IMR-90 (cell line): ENCODE results near the gene MPL. TPM values are rescaled to one million over a fixed set of nuclear protein-coding genes. Genes with fewer than 3 reads are reported as not detected.

ENCODE experiments used
- ATAC-seq: fragments of 200-7000 bp; cut with Tn5 transposase; 2 replicates; pipeline ENCODE4 v1.9.1; 2020; ENCODE audit warnings: low read depth, mild to moderate bottlenecking, moderate library complexity
- BruUV-seq: library from RNA; stranded (reverse); fragments of 400-500 nt; replicated peaks from 2 replicates; lab custom pipeline; 2021; lab: Mats Ljungman, UMichigan
- CTCF ChIA-PET: fragments of 300-600 bp; formaldehyde crosslinking; extraction: SDS; loops from one replicate; lab custom pipeline; 2021; ENCODE audit warnings: antibody characterized with exemption; lab: Yijun Ruan, JAX
- POLR2A ChIA-PET: fragments of 300-600 bp; sonication (Branson Sonifier 250); formaldehyde crosslinking; loops from one replicate; lab custom pipeline; 2022; ENCODE audit warnings: antibody characterized with exemption; ENCODE audit not compliant: unreplicated experiment; lab: Charles Lee
- DNase-seq: peaks from one replicate; pipeline ENCODE4 v3.0.0; 2013
- H2AFZ ChIP-seq: replicated peaks from 2 replicates; pipeline ENCODE3; 2013; ENCODE audit warnings: low read length, mild to moderate bottlenecking; ENCODE audit not compliant: poor library complexity
- H2AK5ac ChIP-seq: 2 replicates; pipeline ENCODE4 v1.6.1; 2013; ENCODE audit warnings: low read depth, low read length, inconsistent platforms
- H2AK9ac ChIP-seq: replicated peaks from 2 replicates; pipeline ENCODE3; 2013; ENCODE audit warnings: mild to moderate bottlenecking, low read depth, low read length, moderate library complexity; ENCODE audit not compliant: poor library complexity
- H2BK120ac ChIP-seq: 2 replicates; pipeline ENCODE4 v1.6.1; 2013; ENCODE audit warnings: low read depth, low read length, inconsistent platforms
- H2BK15ac ChIP-seq: 3 replicates; pipeline ENCODE4 v1.6.1; 2013; ENCODE audit warnings: low read depth, low read length, inconsistent platforms
- H2BK20ac ChIP-seq: 2 replicates; pipeline ENCODE4 v1.6.1; 2013; ENCODE audit warnings: low read depth, mild to moderate bottlenecking, inconsistent platforms, low read length, moderate library complexity
- H2BK5ac ChIP-seq: 2 replicates; pipeline ENCODE4 v1.6.1; 2013; ENCODE audit warnings: mild to moderate bottlenecking, low read depth, low read length, inconsistent platforms; ENCODE audit not compliant: poor library complexity, severe bottlenecking
- H3K14ac ChIP-seq: replicated peaks from 2 replicates; pipeline ENCODE4 v1.6.1; 2013; ENCODE audit warnings: low read depth, low read length, inconsistent platforms
- H3K18ac ChIP-seq: 2 replicates; pipeline ENCODE4 v1.6.1; 2013; ENCODE audit warnings: low read depth, low read length, control low read depth
- H3K23ac ChIP-seq: 2 replicates; pipeline ENCODE4 v1.6.1; 2013; ENCODE audit warnings: low read depth, low read length, inconsistent platforms
- H3K27ac ChIP-seq: 2 replicates; pipeline ENCODE4 v1.5.1; 2013; ENCODE audit warnings: mild to moderate bottlenecking, control low read depth, low read length; ENCODE audit not compliant: insufficient read depth
- H3K27me3 ChIP-seq: 2 replicates; pipeline ENCODE4 v1.6.1; 2013; ENCODE audit warnings: low read length; ENCODE audit not compliant: control insufficient read depth, insufficient read depth
- H3K36me3 ChIP-seq: 2 replicates; pipeline ENCODE4 v1.6.1; 2013; ENCODE audit warnings: low read length, mixed read lengths; ENCODE audit not compliant: control insufficient read depth, insufficient read depth
- H3K4ac ChIP-seq: 2 replicates; pipeline ENCODE4 v1.6.1; 2013; ENCODE audit warnings: low read depth, low read length, inconsistent platforms
- H3K4me1 ChIP-seq: 2 replicates; pipeline ENCODE4 v1.6.1; 2013; ENCODE audit warnings: low read length, mixed read lengths; ENCODE audit not compliant: control insufficient read depth, insufficient read depth
- H3K4me2 ChIP-seq: 2 replicates; pipeline ENCODE4 v1.6.1; 2013; ENCODE audit warnings: low read depth, mild to moderate bottlenecking, control low read depth, low read length, moderate library complexity
- H3K4me3 ChIP-seq: 2 replicates; pipeline ENCODE4 v1.5.1; 2013; ENCODE audit warnings: low read depth, mild to moderate bottlenecking, control low read depth, low read length, moderate library complexity; ENCODE audit not compliant: insufficient read depth
- H3K56ac ChIP-seq: 2 replicates; pipeline ENCODE4 v1.6.1; 2013; ENCODE audit warnings: low read length, inconsistent platforms; ENCODE audit not compliant: insufficient read depth; ENCODE audit errors: extremely low read depth
- H3K79me1 ChIP-seq, 2 experiments: 2 replicates each; pipeline ENCODE4 v1.6.1; 2013; ENCODE audit warnings: low read length in 2 of 2, inconsistent platforms in 1 of 2, low read depth in 1 of 2
- H3K9ac ChIP-seq: 2 replicates; pipeline ENCODE4 v1.6.1; 2013; ENCODE audit warnings: low read depth, low read length, control low read depth
- H3K9me1 ChIP-seq: 2 replicates; pipeline ENCODE4 v1.6.1; 2013; ENCODE audit warnings: low read length, inconsistent platforms; ENCODE audit not compliant: insufficient read depth
- H3K9me3 ChIP-seq: 2 replicates; pipeline ENCODE4 v1.6.1; 2013; ENCODE audit warnings: low read length; ENCODE audit not compliant: control insufficient read depth, insufficient read depth
- H4K20me1 ChIP-seq: 2 replicates; pipeline ENCODE4 v1.6.1; 2013; ENCODE audit warnings: low read length, inconsistent platforms; ENCODE audit not compliant: insufficient read depth
- H4K5ac ChIP-seq: 2 replicates; pipeline ENCODE4 v1.6.1; 2013; ENCODE audit warnings: mild to moderate bottlenecking, low read depth, low read length, control low read depth
- H4K8ac ChIP-seq, 2 experiments: 2 replicates each; pipeline ENCODE4 v1.6.1; 2013; ENCODE audit warnings: low read depth in 2 of 2, low read length in 2 of 2, control low read depth in 1 of 2, inconsistent platforms in 1 of 2
- H4K91ac ChIP-seq: 2 replicates; pipeline ENCODE4 v1.6.1; 2013; ENCODE audit warnings: low read depth, low read length, inconsistent platforms; ENCODE audit not compliant: insufficient read depth
- CHD1 ChIP-seq: IDR thresholded peaks from 2 replicates; pipeline ENCODE4 v1.6.1; 2012; ENCODE audit warnings: low read depth, low read length, improper control_type of control experiment
- CTCF ChIP-seq: conservative IDR thresholded peaks from 2 replicates; pipeline ENCODE4 v1.5.1; 2012; ENCODE audit warnings: mild to moderate bottlenecking, low read depth, low read length, improper control_type of control experiment
- ELK1 ChIP-seq: fragments of 150-350 bp; IDR thresholded peaks from 2 replicates; pipeline ENCODE4 v1.6.1; 2016; ENCODE audit warnings: low read depth, mild to moderate bottlenecking, low read length, moderate library complexity, borderline replicate concordance
- FOS ChIP-seq: fragments of 150-350 bp; IDR thresholded peaks from 2 replicates; pipeline ENCODE4 v1.6.1; 2016; ENCODE audit warnings: low read depth, low read length
- POLR2A ChIP-seq: IDR thresholded peaks from 2 replicates; pipeline ENCODE4 v1.6.1; 2012; ENCODE audit warnings: mild to moderate bottlenecking, low read depth, low read length
- RAD21 ChIP-seq: IDR thresholded peaks from 2 replicates; pipeline ENCODE4 v1.6.1; 2012; ENCODE audit warnings: low read length, improper control_type of control experiment
- RCOR1 ChIP-seq: IDR thresholded peaks from 2 replicates; pipeline ENCODE4 v1.6.1; 2012; ENCODE audit warnings: mild to moderate bottlenecking, low read length, improper control_type of control experiment; ENCODE audit not compliant: insufficient replicate concordance
- RFX5 ChIP-seq: IDR thresholded peaks from 2 replicates; pipeline ENCODE4 v1.8.0; 2012; ENCODE audit warnings: low read depth, mild to moderate bottlenecking, low read length, moderate library complexity
- USF2 ChIP-seq: fragments of 150-350 bp; IDR thresholded peaks from 2 replicates; pipeline ENCODE4 v1.6.1; 2017; ENCODE audit warnings: mild to moderate bottlenecking, antibody characterized with exemption, low read length, low read depth
- WGBS, 2 experiments: methylation state at CpG; one replicate each; pipeline versions ENCODE4 v1.1.5 to v1.1.7; 2013; ENCODE audit warnings: missing lambda C conversion rate in 2 of 2; ENCODE audit not compliant: insufficient read length in 1 of 2; ENCODE audit errors: extremely low coverage in 2 of 2; 5-methylcytosine and 5-hydroxymethylcytosine counted together
- dilution Hi-C: fragments of 300-500 bp; cut with HindIII; formaldehyde crosslinking; loops from one replicate; pipeline ENCODE4 v1.14.3; 2018; ENCODE audit warnings: low sequenced_read_pairs; ENCODE audit not compliant: unreplicated experiment
- in situ Hi-C: fragments of 300-500 bp; cut with MboI; formaldehyde crosslinking; loops from 3 replicates; pipeline ENCODE4 v1.14.3; 2019; ENCODE audit warnings: low sequenced_read_pairs, inconsistent platforms, mixed read lengths
- intact Hi-C: fragments of 100-400 bp; cut with micrococcal nuclease; formaldehyde crosslinking; loops from 2 replicates; pipeline ENCODE4 v1.10.0; 2022
- polyA plus RNA-seq, 3 experiments: library from polyadenylated mRNA; depleted of rRNA; stranded (reverse); fragments of >200 nt; gene quantifications; 2 replicates each; pipeline ENCODE4 v1.2.3, GENCODE V29; 2012; ENCODE audit warnings: low replicate concordance in 1 of 3
- total RNA-seq: library from RNA; depleted of rRNA; stranded (reverse); fragments of >200 nt; gene quantifications from 2 replicates; pipeline ENCODE4 v1.2.3, GENCODE V29; 2012

The MPL gene
- total and polyA plus RNA-seq, 2 of the 4 experiments (the other 2 are of a cell fraction), result 0.12 TPM; not detected in 1

- H2AFZ ChIP-seq, result peak overlapping the region; percentile 57
- no peak for TF ChIP-seq RAD21
- no peak for TF ChIP-seq CHD1
- TF ChIP-seq POLR2A, result no peak
- no peak for TF ChIP-seq FOS
- TF ChIP-seq ELK1, result no peak
- no peak for TF ChIP-seq CTCF
- no peak for TF ChIP-seq RFX5
- TF ChIP-seq RCOR1, result no peak
- no peak for TF ChIP-seq USF2
- H3K9me3 ChIP-seq, result no peaks in the 10 kb centered on the region
- H3K56ac ChIP-seq, result no peak overlapping the region
- H3K4me1 ChIP-seq, result no peaks in the 10 kb centered on the region
- H3K79me1 ChIP-seq, result no peaks in the 10 kb centered on the region
- H2BK15ac ChIP-seq, result no peak overlapping the region
- H3K18ac ChIP-seq, result no peak overlapping the region
- no peak overlapping the region for H3K4me2 ChIP-seq
- H2BK20ac ChIP-seq, result no peak overlapping the region
- no peaks in the 10 kb centered on the region for H3K9me1 ChIP-seq
- no peak overlapping the region for H3K23ac ChIP-seq
- H2AK5ac ChIP-seq, result peak overlapping the region; percentile 66; the same call in 1 of the 2 replicates
- peaks cover 8% of the 10 kb centered on the region; the same call in 1 of the 2 replicates for H3K27me3 ChIP-seq
- no TSS peak for BruUV-seq
- H3K27ac ChIP-seq, result no peak overlapping the region
- H4K91ac ChIP-seq, result no peak overlapping the region
- no peaks in the 10 kb centered on the region for H3K36me3 ChIP-seq
- WGBS, 2 experiments, result 84% methylated on average over 12 of the region's 13 CpGs; no CpG with 5 or more reads in 1 of the 2 experiments
- H3K4ac ChIP-seq, result no peak overlapping the region
- ATAC-seq (peak; percentile 70; the same call in 1 of the 2 replicates), DNase-seq (peak; percentile 23)
- no peak overlapping the region for H4K5ac ChIP-seq
- ChIA-PET POLR2A (no interaction called here), CTCF (no interaction called here)
- dilution Hi-C loops (no loop called here), intact Hi-C loops (no loop called here), in situ Hi-C loops (loop anchor here (5.0 kb wide), 1 partner anchor 33 kb away; no protein-coding TSS in a partner anchor)
- no peaks in the 10 kb centered on the region; the same call in 1 of the 2 replicates for H4K20me1 ChIP-seq
- H3K14ac ChIP-seq, result no peak overlapping the region
- no peak overlapping the region for H2BK120ac ChIP-seq
- H2BK5ac ChIP-seq, result no peak overlapping the region
- no peak overlapping the region for H2AK9ac ChIP-seq
- no peak overlapping the region for H4K8ac ChIP-seq
- no peak overlapping the region for H3K4me3 ChIP-seq
- H3K9ac ChIP-seq, result no peak overlapping the region
These were observed 28.1 kb upstream of the MPL start for GRCh38 chr1:43309405-43310025.
